UCSD-AML1 (cell line): ENCODE measurements around the gene SLC17A3.

Experiments
- DNase-seq: peaks from one replicate; lab custom pipeline; 2025; ENCODE audit not compliant: unreplicated experiment; lab: John Stamatoyannopoulos, UW

Gene SLC17A3

DNA sequence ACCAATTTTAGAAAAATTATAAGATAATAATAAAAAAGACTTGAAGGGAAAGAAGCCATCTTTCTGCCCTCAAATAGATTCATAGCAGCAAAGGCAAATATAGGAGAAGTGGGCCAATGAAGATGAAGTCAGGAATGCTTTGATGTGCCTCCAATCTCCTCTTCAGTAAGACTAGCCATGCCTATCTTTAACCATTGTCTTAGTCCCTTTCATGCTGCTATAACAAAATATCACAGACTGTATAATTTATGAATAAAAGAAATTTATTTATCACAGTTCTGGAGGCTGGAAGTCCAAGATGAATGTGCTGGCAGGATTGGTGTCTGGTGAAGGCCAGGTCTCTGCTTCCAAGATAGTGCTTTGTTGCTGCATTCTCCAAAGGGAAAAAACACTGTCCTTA is 18.8 kb upstream of the SLC17A3 start:
- DNase-seq = no peak

- DNase-seq = no peak
These were observed 16.1 kb upstream of the SLC17A3 start for GRCh38 chr6:25889877-25890853.

DNA sequence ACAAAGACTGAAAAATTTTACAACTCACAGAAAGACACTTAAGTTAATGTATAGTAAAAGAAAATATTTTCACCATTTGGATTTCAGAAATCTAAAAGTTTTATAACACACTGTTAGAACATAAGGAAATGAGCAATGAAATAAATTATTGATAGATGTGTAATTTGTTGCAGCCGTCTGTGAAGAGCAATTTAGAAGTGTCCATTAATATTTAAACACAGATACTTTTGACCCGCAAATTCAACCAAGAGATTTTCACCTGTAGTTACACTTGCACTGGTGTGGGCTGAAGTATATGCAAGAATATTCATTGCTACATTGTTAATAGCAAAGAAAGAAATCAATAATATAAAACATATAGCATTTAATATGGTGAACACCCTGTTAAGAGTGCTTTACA is 14.6 kb upstream of the SLC17A3 start:
- no peak for DNase-seq

DNA sequence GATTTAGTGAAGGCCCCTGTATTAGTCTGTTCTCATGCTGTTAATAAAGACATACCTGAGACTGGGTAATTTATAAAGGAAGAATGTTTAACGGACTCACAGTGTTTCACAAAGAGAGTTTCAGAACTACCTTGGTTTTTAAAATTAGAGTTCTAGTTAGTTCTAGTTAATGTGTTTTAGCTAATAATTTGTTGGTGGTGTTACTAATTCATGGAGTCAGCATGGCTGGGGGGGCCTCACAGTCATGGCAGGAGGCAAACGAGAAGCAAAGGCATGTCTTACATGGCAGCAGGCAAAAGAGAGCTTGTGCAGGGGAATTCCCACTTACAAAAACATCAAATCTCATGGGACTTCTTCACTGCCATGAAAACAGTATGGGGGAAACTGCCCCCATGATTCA is 12.0 kb upstream of the SLC17A3 start:
- DNase-seq = no peak

DNA sequence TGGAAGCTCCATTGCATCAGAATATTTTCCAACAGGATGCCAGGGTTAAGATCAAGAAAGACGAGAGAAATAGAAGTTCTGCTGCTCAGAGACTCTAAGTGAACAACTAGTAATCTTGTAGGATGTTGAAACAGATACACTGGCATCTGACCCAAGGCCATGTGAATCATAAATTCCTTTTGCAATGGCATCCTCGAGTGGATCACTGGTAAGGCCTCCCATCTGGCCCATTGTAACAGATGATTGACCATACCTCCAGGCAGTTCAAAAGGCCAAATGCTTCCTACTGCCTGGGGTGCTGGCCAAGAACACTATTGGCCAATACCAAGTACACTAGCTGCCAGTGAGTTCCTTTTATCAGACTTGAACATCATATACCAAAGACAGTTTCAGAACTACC is 9.9 kb upstream of the SLC17A3 start:
- DNase-seq = no peak

DNA sequence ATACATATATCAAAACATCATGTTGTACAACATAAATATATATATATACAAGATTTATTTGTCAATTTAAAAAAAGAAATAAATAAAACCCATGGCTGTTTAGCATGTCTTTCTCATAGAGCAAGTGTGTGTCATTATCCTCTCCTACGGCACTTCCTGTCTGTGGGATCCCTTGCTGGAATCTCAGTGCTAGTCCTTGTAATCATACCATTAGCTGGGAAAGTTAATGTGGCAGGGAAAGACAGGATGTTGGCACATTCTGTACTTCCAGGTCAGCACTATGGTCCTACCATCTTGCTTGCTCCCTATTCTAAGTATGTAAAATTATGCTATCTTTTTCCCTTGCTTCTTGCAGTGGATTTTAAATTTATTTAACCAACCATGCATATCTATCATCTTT is 9.5 kb upstream of the SLC17A3 start:
- no peak for DNase-seq

- DNase-seq = no peak
These were observed 8.0 kb upstream of the SLC17A3 start for GRCh38 chr6:25882051-25882496.

DNA sequence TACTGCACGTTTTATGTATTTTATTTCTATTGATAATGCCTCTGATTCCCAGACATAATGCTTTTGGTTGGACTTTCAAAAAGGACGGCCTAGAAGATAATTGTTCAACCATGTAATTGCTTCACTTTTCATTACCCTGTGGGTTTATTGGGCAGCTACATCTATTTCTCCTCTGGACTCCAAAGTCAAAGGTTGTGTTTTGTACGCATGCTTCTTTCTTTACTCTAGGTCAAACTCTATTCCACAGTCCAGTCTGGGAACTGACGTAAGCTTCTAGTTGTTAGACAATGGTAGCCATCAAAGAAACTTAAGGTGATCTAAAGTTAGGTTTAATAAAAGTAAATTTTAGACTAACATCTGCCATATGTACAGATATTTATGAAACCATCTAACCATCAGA is 6.6 kb upstream of the SLC17A3 start:
- no peak for DNase-seq

- DNase-seq = no peak
These were observed 4.8 kb upstream of the SLC17A3 start for GRCh38 chr6:25878721-25879322.

DNA sequence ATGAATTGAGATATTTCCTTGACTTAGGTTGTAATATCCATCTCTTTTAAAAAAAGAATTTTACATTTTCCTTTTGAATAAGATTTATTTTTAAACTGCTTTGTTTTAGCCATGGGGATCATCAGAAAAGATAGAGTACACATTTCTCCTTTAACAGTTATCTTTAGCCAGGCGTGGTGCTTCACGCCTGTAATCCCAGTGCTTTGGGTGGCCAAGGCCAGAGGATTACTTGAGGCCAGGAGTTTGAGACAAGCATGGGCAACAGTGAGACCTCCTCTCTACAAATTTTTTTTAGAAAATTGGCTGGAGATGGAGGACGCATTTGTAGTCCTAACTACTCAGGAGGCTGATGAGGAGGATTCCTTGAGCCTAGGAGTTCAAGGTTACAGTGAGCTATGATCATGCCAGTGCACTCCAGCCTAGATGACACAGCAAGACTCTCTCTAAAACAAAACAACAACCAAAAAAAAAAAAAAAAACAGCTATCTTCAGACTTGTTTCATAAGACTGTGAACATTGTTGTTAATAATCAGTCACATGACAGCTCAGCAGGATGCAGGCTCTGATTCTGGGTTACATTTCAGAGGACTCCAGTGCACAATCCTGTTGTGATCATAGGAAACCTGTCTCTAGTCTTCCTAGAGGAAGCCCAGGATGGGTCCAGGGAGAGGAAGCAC is 2.0 kb upstream of the SLC17A3 start:
- no peak for DNase-seq

DNA sequence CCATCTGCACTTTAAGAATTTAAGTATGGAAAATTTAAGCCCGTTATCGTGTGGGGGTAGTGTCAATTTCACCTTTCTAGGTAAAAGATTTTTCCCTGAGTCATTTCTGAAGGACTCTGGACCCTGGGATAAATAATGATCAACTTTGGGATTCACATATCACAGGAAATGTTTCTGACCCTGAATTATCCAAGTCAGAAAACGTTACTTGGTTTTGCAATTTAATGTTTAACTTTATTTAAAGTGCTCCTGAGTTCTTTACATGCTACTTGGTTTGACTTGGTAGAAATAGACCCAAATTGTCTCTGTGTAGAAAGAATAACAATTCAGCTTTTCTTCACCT is 1.5 kb upstream of the SLC17A3 start:
- DNase-seq = no peak

- DNase-seq = no peak
These were observed 949 bp upstream of the SLC17A3 start for GRCh38 chr6:25874822-25875562.

DNA sequence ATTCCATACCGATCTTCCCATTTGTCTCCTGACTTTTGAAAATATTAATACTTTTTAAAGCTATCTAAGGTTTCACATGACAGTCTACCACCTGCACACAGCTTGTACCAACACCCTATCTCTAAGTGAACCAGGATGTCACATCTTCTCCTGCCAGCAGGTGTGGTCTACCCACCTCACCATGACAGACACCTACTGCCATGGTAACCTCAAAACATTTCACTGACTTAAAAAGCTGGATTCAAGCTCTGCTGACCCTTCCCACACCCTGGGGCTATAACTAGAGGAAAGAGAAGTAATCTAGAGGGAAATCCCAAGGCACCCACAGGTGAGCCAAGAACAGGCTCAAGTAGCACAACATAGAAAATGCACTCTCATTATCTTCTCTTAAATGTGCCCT is 1.2 kb downstream of the SLC17A3 start:
- DNase-seq = no peak

GRCh38 chr6:25869840-25870239 is 4.2 kb downstream of the SLC17A3 start:
- no peak for DNase-seq

GRCh38 chr6:25868436-25869183 is 5.4 kb downstream of the SLC17A3 start:
- DNase-seq = no peak

GRCh38 chr6:25866011-25866410 is 8.0 kb downstream of the SLC17A3 start:
- DNase-seq = no peak

GRCh38 chr6:25863360-25863759 is 10.7 kb downstream of the SLC17A3 start:
- no peak for DNase-seq

- DNase-seq = no peak
These were observed 11.8 kb downstream of the SLC17A3 start for GRCh38 chr6:25862199-25862598.

DNA sequence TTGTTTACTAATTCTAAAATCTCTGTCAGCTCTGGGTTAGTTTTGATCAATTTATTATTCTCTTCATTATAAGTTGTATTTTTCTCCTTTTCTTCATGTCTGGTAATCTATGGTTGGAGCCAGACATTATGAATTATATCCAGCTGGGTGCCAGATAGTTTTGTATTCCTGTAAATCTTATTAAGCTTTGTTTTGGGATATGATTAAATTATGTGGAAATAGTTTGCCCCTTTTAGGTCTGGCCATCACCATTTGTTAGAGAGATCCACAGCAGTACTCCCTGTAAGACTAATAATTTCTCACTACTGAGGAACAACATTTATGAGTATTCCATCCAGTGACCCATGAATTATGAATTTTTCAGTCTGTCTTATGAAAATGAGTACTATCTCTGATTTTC is 21.3 kb downstream of the SLC17A3 start:
- no peak for DNase-seq

DNA sequence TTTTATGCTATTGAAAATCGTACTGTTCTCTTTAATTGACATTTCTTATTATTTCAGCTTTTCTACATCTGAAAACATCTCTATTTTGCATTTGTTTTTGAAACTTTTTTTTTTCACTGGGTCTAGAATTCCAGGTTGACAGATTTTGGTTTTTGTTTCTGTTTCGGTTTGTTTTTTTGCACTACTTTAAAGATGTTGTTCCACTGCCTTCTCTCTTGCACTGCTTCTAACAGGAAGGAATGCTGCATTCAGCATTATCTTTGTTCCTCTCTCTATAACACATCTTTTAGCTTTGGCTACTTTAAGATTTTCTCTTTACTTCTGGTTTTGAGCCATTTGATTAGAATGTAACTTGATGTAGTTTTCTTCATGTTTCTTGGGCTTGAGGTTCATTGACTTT is 22.1 kb downstream of the SLC17A3 start:
- DNase-seq = no peak

GRCh38 chr6:25844518-25844917 is 29.5 kb downstream of the SLC17A3 start:
- no peak for DNase-seq
